Pancreas (tissue), 10 donors: ENCODE data around the gene CAPZA2. TPM values are rescaled to one million over a fixed set of nuclear protein-coding genes. Genes with fewer than 3 reads are reported as not detected.
"Not testable (repeated sequence)": the region's sequence is repeated elsewhere in the genome, so short reads cannot be mapped to it uniquely, and the experiment has no call there.

Experiments
- ATAC-seq, 4 donors: fragments of 200-7000 bp; cut with Tn5 transposase; one replicate each; pipeline versions ENCODE4 v1.8.0 to v1.9.1; 2020; ENCODE audit warnings: mild to moderate bottlenecking in 4 of 4, moderate library complexity in 4 of 4
- DNase-seq, 6 donors: peaks; one replicate each; pipeline ENCODE4 v3.0.0-alpha.2; 2020
- FAIRE-seq: peaks from 2 replicates; lab custom pipeline; 2012; peaks lifted over from hg19 to GRCh38; lab: Jason Lieb, UNC
- H3K27ac ChIP-seq, 4 donors: fragments of 200-600 bp; sonication (generic); 1 replicate in 3 of 4; 2 replicates in 1 of 4; pipeline versions ENCODE4 v1.5.0 to v1.8.0; 2020
- H3K27me3 ChIP-seq, 4 donors: fragments of 200-600 bp; one replicate each; pipeline ENCODE4 v1.8.0; 2021
- H3K36me3 ChIP-seq, 3 donors: fragments of 200-600 bp; sonication (generic) in 1 of 3; one replicate each; pipeline versions ENCODE4 v1.5.0 to v1.8.0; 2020 to 2021
- H3K4me1 ChIP-seq, 3 donors: fragments of 200-600 bp; one replicate each; pipeline ENCODE4 v1.8.0; 2021
- H3K4me3 ChIP-seq, 4 donors: fragments of 200-600 bp; sonication (generic) in 2 of 4; one replicate each; pipeline versions ENCODE4 v1.5.0 to v1.8.0; 2020 to 2021
- H3K9me3 ChIP-seq, 4 donors: fragments of 200-600 bp; one replicate each; pipeline ENCODE4 v1.8.0; 2021
- CTCF ChIP-seq, 4 donors: fragments of 200-600 bp; sonication (generic) in 3 of 4; IDR thresholded peaks; one replicate each; pipeline versions ENCODE4 v1.5.0 to v1.8.0; 2021; ENCODE audit warnings: antibody characterized with exemption in 4 of 4
- WGBS, 2 donors: extraction: QIAGEN DNeasy Blood & Tissue Kit; methylation state at CpG; one replicate each; pipeline ENCODE4 v1.1.7; 2013; 5-methylcytosine and 5-hydroxymethylcytosine counted together
- intact Hi-C, 3 donors: fragments of 100-400 bp; cut with DNase I; formaldehyde crosslinking; loops; one replicate each; pipeline versions ENCODE4 v1.11.1 to v1.14.2; 2022
- polyA plus RNA-seq, 2 donors: library from polyadenylated mRNA; stranded (reverse); fragments of 200-250 nt; gene quantifications; one replicate each; pipeline ENCODE4 v1.2.3, GENCODE V29; 2013
- total RNA-seq, 6 donors: library from RNA; stranded (reverse); fragmentation: NEBNext Ultra II Directional in 4 of 6; extraction: Animal tissue kit (Norgen Biotek cat#: 25700) in 4 of 6; gene quantifications; one replicate each; pipeline versions ENCODE4 v1.2.1 to v1.2.4, GENCODE V29; 2021 to 2023
- donor health status: healthy with polysubstance abuse.
- donor health status: DM: no; HTN: no; CAD: no; lungs with moderate emphysema.
- donor health status: DM: no; HTN: no; CAD: no.
- donor health status: control.
- donor health status: control.
- donor health status: Bipolar disorder and iron deficiency.
- donor health status: DM: yes; HTN: yes; CAD: no.
- donor health status: DM: no; HTN: no; CAD: no.
- donor health status: DM: no; HTN: no; CAD: no.
- donor health status: DM: yes; HTN: yes; CAD: no.

CAPZA2 gene
- total and polyA plus RNA-seq, 8 donors: 10.8 to 97.9 (median 58.3) TPM

GRCh38 chr7:116934580-116934979 is 72.2 kb downstream of the CAPZA2 start:
- ATAC-seq: no peak
- intact Hi-C loops: loop anchor here in 1 of 3 donors (5.0 kb wide), 1 partner anchor 183 kb away; no protein-coding TSS in a partner anchor
- Histone ChIP-seq H3K27ac (no peak overlapping the region), H3K4me3 (no peak overlapping the region), H3K9me3 (no peaks in the 10 kb centered on the region), H3K4me1 (no peaks in the 10 kb centered on the region), H3K27me3 (no peaks in the 10 kb centered on the region), H3K36me3 (no peaks in the 10 kb centered on the region)
- no peak for DNase-seq
- WGBS, 2 donors: 70 to 84% methylated on average over 2 of the region's 2 CpGs
- no peak for TF ChIP-seq CTCF (IDR thresholded peaks at IDR 0.05)
- FAIRE-seq: no peak

- intact Hi-C loops, H3K36me3 ChIP-seq, H3K4me1 ChIP-seq, DNase-seq, FAIRE-seq, H3K27me3 ChIP-seq, H3K4me3 ChIP-seq, H3K27ac ChIP-seq, ATAC-seq, H3K9me3 ChIP-seq: not testable (repeated sequence)
- 70 to 81% methylated on average over 4 of the region's 4 CpGs for WGBS, 2 donors
Observed at GRCh38 chr7:116936844-116937243, 74.5 kb downstream of the CAPZA2 start.

GRCh38 chr7:116938678-116939077 is 76.3 kb downstream of the CAPZA2 start:
- intact Hi-C loops: no loop called here

GRCh38 chr7:116940689-116941370 is 78.4 kb downstream of the CAPZA2 start:
- H3K27me3 ChIP-seq: no peaks in the 10 kb centered on the region
- H3K36me3 ChIP-seq: no peaks in the 10 kb centered on the region
- intact Hi-C loops: no loop called here
- no peak overlapping the region for H3K27ac ChIP-seq
- 76 to 82% methylated on average over 8 of the region's 8 CpGs for WGBS, 2 donors
- DNase-seq (no peak), FAIRE-seq (no peak), ATAC-seq (no peak)
- H3K4me1 ChIP-seq: no peaks in the 10 kb centered on the region
- no peak for TF ChIP-seq CTCF (IDR thresholded peaks at IDR 0.05)
- H3K4me3 ChIP-seq: no peak overlapping the region
- no peaks in the 10 kb centered on the region for H3K9me3 ChIP-seq

More at GRCh38 chr7:116938678-116939077, 76.3 kb downstream of the CAPZA2 start:
- no peak overlapping the region for H3K4me3 ChIP-seq
- H3K27me3 ChIP-seq: no peaks in the 10 kb centered on the region
- H3K27ac ChIP-seq: no peak overlapping the region
- 87 to 92% methylated on average over 2 of the region's 2 CpGs for WGBS, 2 donors
- ATAC-seq: no peak
- no peak for TF ChIP-seq CTCF (IDR thresholded peaks at IDR 0.05)
- DNase-seq: no peak
- no peaks in the 10 kb centered on the region for H3K36me3 ChIP-seq
- no peak for FAIRE-seq
- no peaks in the 10 kb centered on the region for H3K4me1 ChIP-seq
- H3K9me3 ChIP-seq: no peaks in the 10 kb centered on the region

- DNase-seq: no peak
- intact Hi-C loops: no loop called here
- Histone ChIP-seq H3K27ac (no peak overlapping the region), H3K4me3 (no peak overlapping the region), H3K36me3 (no peaks in the 10 kb centered on the region), H3K4me1 (no peaks in the 10 kb centered on the region), H3K9me3 (no peaks in the 10 kb centered on the region), H3K27me3 (no peaks in the 10 kb centered on the region)
- ATAC-seq: no peak
- FAIRE-seq: no peak
- no peak for TF ChIP-seq CTCF (IDR thresholded peaks at IDR 0.05)
- 67 to 68% methylated on average over 2 of the region's 2 CpGs for WGBS, 2 donors
Observed at GRCh38 chr7:116942504-116942903, 80.1 kb downstream of the CAPZA2 start.
